ENCODE measurements around the gene MAN1B1. TPM values are rescaled to one million over a fixed set of nuclear protein-coding genes. Genes with fewer than 3 reads are reported as not detected.

The MAN1B1 gene
- total and polyA plus RNA-seq, 7 experiments from 2014 or later = 36.0 to 74.2 (median 64.7) TPM

DNA sequence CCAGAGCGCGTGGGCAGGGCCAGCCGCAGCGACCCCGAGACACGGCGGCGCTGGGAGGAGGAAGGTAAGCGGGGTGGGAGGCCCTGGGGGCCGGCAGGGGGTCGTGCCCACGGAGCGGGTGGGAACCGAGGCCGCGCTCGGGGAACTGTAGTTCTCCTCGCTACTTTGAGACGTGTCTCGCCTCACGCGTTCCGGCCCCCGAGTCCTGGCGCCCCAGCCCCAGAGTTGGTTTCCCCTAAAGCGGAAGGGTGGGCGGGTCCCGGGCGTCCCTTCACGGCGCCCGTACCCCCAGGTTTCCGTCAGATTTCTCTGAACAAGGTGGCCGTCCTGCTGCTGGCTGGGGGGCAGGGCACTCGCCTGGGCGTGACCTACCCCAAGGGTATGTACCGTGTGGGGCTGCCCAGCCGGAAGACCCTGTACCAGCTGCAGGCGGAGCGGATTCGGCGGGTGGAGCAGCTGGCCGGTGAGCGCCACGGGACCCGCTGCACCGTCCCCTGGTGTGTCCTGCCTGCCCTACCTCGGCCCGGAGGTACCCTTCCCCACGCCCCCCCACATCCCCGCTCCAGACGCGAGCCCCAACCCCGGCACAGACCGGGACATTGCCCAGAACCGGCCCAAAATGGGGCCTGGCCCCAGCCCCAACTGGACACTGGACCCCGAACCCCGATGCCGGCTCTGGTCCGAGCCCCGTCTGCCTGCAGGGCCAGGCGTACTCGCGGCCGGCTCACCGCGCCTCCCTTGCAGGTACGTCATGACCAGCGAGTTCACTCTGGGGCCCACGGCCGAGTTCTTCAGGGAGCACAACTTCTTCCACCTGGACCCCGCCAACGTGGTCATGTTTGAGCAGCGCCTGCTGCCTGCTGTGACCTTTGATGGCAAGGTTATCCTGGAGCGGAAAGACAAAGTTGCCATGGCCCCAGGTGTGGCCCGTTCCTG, 8.8 kb upstream of the MAN1B1 start:
- POLR2A ChIA-PET = interaction anchor here (0.6 to 3.0 kb wide), 4 partner anchors 8 to 146 kb away, joined by 4 to 18 read pairs (median 10); partner anchors contain the start of gene MAN1B1
- Histone ChIP-seq H3K9me3 (ENCODE audit: control insufficient read depth in 2 of 3, low read length in 3 of 3) (no peaks in the 10 kb centered on the region), H3K4me3 (ENCODE audit: low read length) (peak overlapping the region; percentile 47), H3K4me1 (ENCODE audit: control insufficient read depth in 2 of 2, insufficient read depth in 2 of 2, low read length in 2 of 2) (peaks cover 6 to 8% of the 10 kb centered on the region in 2 donors), H3K27me3 (ENCODE audit: control insufficient read depth in 2 of 2, insufficient read depth in 2 of 2, low read length in 2 of 2) (no peaks in the 10 kb centered on the region), H3K36me3 (ENCODE audit: control insufficient read depth in 2 of 3, insufficient read depth in 3 of 3, low read length in 3 of 3) (peaks cover 0 to 23% (median 0%) of the 10 kb centered on the region in 3 experiments), H3K27ac (ENCODE audit: low read depth, low read length) (peak overlapping the region; percentile 70)
- CTCF ChIA-PET = interaction anchor here (0.7 kb wide), 1 partner anchor 14 kb away, joined by 3 read pairs; no protein-coding TSS in a partner anchor
- Mint-ChIP-seq H3K27ac (peak overlapping the region in 1 of 9 donors; percentile 30), H3K36me3 (peaks cover 0 to 4% (median 0%) of the 10 kb centered on the region in 5 donors), H3K4me3 (peak overlapping the region; percentile 52 to 83 (median 74)), H3K4me1 (peaks cover 0 to 15% (median 0%) of the 10 kb centered on the region in 7 donors), H3K27me3 (no peaks in the 10 kb centered on the region), H3K9me3 (no peaks in the 10 kb centered on the region)
- intact Hi-C loops (cut with micrococcal nuclease) = loop anchor here (1.0 kb wide), 3 partner anchors 8 to 17 kb away; partner anchors contain the start of gene MAN1B1 (in 2 of the 2)
- DNase-seq = peak in 5 of 9 donors; percentile 21 to 45 (median 29)
- ATAC-seq = peak; percentile 41

DNA sequence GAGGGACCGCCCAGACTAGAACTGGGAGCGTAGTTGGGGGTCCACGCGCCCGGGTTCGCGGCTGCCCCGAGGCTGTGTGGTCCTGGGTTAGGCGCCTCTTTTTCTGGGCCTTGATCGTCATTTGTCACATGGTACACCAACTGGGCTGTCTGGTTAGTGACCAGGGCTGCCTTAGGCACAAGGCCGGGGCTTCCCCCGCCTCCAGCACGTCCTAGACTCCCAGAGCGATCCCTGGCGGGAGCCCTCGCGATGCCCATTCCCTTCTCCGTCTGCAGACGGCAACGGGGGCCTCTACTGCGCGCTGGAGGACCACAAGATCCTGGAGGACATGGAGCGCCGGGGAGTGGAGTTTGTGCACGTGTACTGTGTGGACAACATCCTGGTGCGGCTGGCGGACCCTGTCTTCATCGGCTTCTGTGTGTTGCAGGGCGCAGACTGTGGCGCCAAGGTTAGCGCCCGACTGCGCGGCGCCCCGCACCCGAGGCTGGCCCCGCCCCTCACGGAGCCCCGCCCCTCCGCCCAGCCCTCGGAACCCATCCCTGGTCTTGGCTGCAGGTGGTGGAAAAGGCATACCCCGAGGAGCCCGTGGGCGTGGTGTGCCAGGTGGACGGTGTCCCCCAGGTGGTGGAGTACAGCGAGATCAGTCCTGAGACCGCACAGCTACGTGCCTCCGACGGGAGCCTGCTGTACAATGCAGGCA, 7.9 kb upstream of the MAN1B1 start:
- Mint-ChIP-seq H3K36me3 (peaks cover 0 to 4% (median 0%) of the 10 kb centered on the region in 5 donors), H3K4me1 (peaks cover 0 to 15% (median 0%) of the 10 kb centered on the region in 7 donors), H3K27ac (no peak overlapping the region), H3K4me3 (peak overlapping the region in 9 of 10 donors; percentile 11 to 80 (median 55)), H3K9me3 (no peaks in the 10 kb centered on the region), H3K27me3 (no peaks in the 10 kb centered on the region)
- Histone ChIP-seq H3K4me3 (ENCODE audit: low read length) (no peak overlapping the region), H3K27me3 (ENCODE audit: control insufficient read depth in 2 of 2, insufficient read depth in 2 of 2, low read length in 2 of 2) (no peaks in the 10 kb centered on the region), H3K27ac (ENCODE audit: low read depth, low read length) (no peak overlapping the region), H3K36me3 (ENCODE audit: control insufficient read depth in 2 of 3, insufficient read depth in 3 of 3, low read length in 3 of 3) (peaks cover 0 to 23% (median 0%) of the 10 kb centered on the region in 3 experiments), H3K9me3 (ENCODE audit: control insufficient read depth in 2 of 3, low read length in 3 of 3) (no peaks in the 10 kb centered on the region), H3K4me1 (ENCODE audit: control insufficient read depth in 2 of 2, insufficient read depth in 2 of 2, low read length in 2 of 2) (peaks cover 6 to 8% of the 10 kb centered on the region in 2 donors)
- CTCF ChIA-PET = interaction anchor here (1.1 kb wide), 1 partner anchor 32 kb away, joined by 3 read pairs; no protein-coding TSS in a partner anchor
- POLR2A ChIA-PET = interaction anchor here (0.6 to 2.8 kb wide), 2 partner anchors 7 to 147 kb away, joined by 4 to 18 read pairs; partner anchors contain the start of gene MAN1B1
- no peak for DNase-seq
- intact Hi-C loops (cut with micrococcal nuclease) = no loop called here
- no peak for ATAC-seq

DNA sequence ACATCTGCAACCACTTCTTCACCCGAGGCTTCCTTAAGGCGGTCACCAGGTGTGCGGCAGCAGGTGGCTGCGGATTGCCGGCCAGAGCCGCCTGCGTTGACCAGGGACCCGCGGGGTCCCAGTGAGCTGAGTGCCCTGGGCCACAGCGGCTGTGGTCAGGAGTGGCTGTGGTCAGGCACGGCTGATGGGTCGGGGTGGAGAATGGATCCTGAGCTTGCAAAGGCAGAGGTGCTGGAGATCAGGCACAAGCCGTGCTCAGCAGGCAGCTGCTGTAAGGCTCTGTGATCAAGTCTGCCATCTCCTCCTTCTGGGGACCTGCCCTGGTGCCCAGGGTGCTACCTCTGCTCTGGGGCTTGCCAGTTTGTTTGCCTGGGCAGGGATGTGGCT, 7.4 kb upstream of the MAN1B1 start:
- no peak overlapping the region for H3K27ac ChIP-seq (ENCODE audit: low read depth, low read length)
- H3K27me3 ChIP-seq (ENCODE audit: control insufficient read depth in 2 of 2, insufficient read depth in 2 of 2, low read length in 2 of 2) = no peaks in the 10 kb centered on the region
- Mint-ChIP-seq H3K27me3 (no peaks in the 10 kb centered on the region), H3K4me1 (peaks cover 0 to 15% (median 0%) of the 10 kb centered on the region in 7 donors), H3K27ac (no peak overlapping the region), H3K36me3 (peaks cover 0 to 4% (median 0%) of the 10 kb centered on the region in 5 donors), H3K9me3 (no peaks in the 10 kb centered on the region), H3K4me3 (peak overlapping the region; percentile 12 to 83 (median 35))
- no peak for ATAC-seq
- no peak overlapping the region for H3K4me3 ChIP-seq (ENCODE audit: low read length)
- intact Hi-C loops (cut with micrococcal nuclease) = no loop called here
- no peaks in the 10 kb centered on the region for H3K9me3 ChIP-seq (ENCODE audit: control insufficient read depth in 2 of 3, low read length in 3 of 3)
- CTCF ChIA-PET = interaction anchor here (1.1 kb wide), 1 partner anchor 33 kb away, joined by 3 read pairs; no protein-coding TSS in a partner anchor
- H3K36me3 ChIP-seq (ENCODE audit: control insufficient read depth in 2 of 3, insufficient read depth in 3 of 3, low read length in 3 of 3) = peaks cover 0 to 23% (median 0%) of the 10 kb centered on the region in 3 experiments
- H3K4me1 ChIP-seq (ENCODE audit: control insufficient read depth in 2 of 2, insufficient read depth in 2 of 2, low read length in 2 of 2) = peaks cover 6 to 8% of the 10 kb centered on the region in 2 donors
- no peak for DNase-seq
- POLR2A ChIA-PET = no interaction called here

DNA sequence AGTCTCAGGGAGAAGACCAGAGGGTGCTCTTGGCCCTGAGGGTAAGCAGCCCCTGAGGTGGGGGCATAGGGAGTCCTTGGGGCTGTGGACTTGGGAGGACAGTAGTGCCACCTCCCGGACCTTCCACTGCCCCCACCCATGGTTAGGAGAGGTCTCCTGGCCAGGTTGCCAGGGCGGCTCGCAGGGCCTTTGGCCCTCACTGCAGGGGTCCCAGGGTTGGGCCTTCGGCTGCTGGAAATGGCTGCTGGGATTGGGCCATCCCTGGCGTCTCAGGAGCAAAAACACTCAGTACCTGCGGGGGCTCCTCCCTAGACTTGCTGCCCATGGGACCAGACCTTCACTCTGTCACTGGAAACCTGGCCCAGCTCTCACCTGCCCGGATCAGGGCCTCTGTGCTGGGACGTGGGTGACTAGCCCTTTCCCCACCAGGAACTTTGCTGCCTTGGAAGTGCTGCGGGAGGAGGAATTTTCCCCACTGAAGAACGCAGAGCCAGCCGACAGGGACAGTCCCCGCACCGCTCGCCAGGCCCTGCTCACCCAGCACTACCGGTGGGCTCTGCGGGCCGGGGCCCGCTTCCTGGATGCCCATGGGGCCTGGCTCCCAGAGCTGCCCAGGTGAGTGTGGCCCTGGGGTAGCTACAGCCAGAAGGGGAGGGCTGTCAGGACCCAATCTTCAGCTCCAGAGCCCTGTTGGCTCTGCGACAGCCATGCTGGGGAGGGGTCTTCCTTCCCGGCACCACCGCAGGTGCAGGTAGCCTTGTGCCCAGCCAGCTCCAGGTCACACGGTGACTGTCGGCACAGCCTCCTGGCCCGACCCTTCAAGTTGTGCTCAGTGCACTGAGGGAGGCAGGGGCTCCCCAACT, 6.3 kb upstream of the MAN1B1 start:
- CTCF ChIA-PET = interaction anchor here (0.7 kb wide), 1 partner anchor 282 kb away, joined by 3 read pairs; no protein-coding TSS in a partner anchor
- POLR2A ChIA-PET = interaction anchor here (1.1 kb wide), 1 partner anchor 10 kb away, joined by 4 read pairs; the partner anchor contains the start of gene SAPCD2
- Histone ChIP-seq H3K27me3 (ENCODE audit: control insufficient read depth in 2 of 2, insufficient read depth in 2 of 2, low read length in 2 of 2) (no peaks in the 10 kb centered on the region), H3K27ac (ENCODE audit: low read depth, low read length) (no peak overlapping the region), H3K9me3 (ENCODE audit: control insufficient read depth in 2 of 3, low read length in 3 of 3) (no peaks in the 10 kb centered on the region), H3K4me3 (ENCODE audit: low read length) (no peak overlapping the region), H3K36me3 (ENCODE audit: control insufficient read depth in 2 of 3, insufficient read depth in 3 of 3, low read length in 3 of 3) (peaks cover 0 to 23% (median 0%) of the 10 kb centered on the region in 3 experiments), H3K4me1 (ENCODE audit: control insufficient read depth in 2 of 2, insufficient read depth in 2 of 2, low read length in 2 of 2) (peaks cover 7 to 9% of the 10 kb centered on the region in 2 donors)
- Mint-ChIP-seq H3K9me3 (no peaks in the 10 kb centered on the region), H3K36me3 (peaks cover 0 to 4% (median 0%) of the 10 kb centered on the region in 5 donors), H3K4me1 (peaks cover under 1 to 13% (median 2%) of the 10 kb centered on the region in 7 donors), H3K27me3 (no peaks in the 10 kb centered on the region), H3K4me3 (peak overlapping the region in 3 of 10 donors; percentile 11 to 83 (median 80)), H3K27ac (no peak overlapping the region)
- intact Hi-C loops (cut with micrococcal nuclease) = no loop called here
- no peak for ATAC-seq
- DNase-seq = no peak

DNA sequence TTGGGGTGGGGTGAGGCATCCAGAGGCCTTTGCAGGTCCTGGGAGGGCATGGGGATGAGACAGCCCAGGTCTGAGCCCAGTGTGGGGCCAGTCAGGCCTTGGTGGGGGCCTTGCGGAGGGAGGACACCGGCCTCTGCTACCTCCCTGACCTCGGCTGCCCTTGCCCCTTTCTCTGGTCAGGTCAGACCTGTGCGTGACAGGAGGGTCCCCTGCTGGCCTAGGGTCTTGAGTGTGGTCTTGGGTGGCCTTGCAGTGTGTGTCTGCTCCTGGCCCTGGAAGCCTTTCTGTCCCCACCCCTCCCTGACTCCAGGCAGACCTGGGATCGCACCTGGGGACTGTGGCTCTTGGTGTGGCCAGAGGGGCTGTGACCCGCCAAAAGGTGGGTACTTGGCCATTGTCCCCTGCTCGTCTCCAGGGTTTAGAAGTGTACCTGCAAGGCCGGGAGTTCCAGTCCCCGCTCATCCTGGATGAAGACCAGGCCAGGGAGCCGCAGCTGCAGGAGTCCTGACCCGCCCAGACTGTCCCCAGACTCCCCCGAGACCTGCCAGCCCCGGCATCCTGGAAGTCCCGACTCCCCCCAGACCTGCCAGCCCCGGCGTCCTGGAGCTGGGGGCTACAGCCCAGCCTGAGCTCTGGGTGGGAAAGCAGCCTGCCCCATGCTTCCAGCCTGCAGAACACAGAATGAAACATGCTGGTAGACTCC, 4.4 kb upstream of the MAN1B1 start:
- H3K4me1 ChIP-seq (ENCODE audit: control insufficient read depth in 2 of 2, insufficient read depth in 2 of 2, low read length in 2 of 2) = peaks cover 15 to 17% of the 10 kb centered on the region in 2 donors
- H3K4me3 ChIP-seq (ENCODE audit: low read length) = no peak overlapping the region
- CTCF ChIA-PET = no interaction called here
- Mint-ChIP-seq H3K9me3 (no peaks in the 10 kb centered on the region), H3K27me3 (no peaks in the 10 kb centered on the region), H3K4me3 (no peak overlapping the region), H3K36me3 (peaks cover 0 to 4% (median 0%) of the 10 kb centered on the region in 5 donors), H3K4me1 (peaks cover 5 to 16% (median 8%) of the 10 kb centered on the region in 7 donors), H3K27ac (peak overlapping the region in 1 of 9 donors; percentile 38)
- H3K36me3 ChIP-seq (ENCODE audit: control insufficient read depth in 2 of 3, insufficient read depth in 3 of 3, low read length in 3 of 3) = peaks cover 0 to 23% (median 0%) of the 10 kb centered on the region in 3 experiments
- H3K27ac ChIP-seq (ENCODE audit: low read depth, low read length) = no peak overlapping the region
- H3K9me3 ChIP-seq (ENCODE audit: control insufficient read depth in 2 of 3, low read length in 3 of 3) = no peaks in the 10 kb centered on the region
- POLR2A ChIA-PET = interaction anchor here (0.9 kb wide), 1 partner anchor 12 kb away, joined by 3 read pairs; the partner anchor contains the start of gene SAPCD2
- intact Hi-C loops (cut with micrococcal nuclease) = no loop called here
- H3K27me3 ChIP-seq (ENCODE audit: control insufficient read depth in 2 of 2, insufficient read depth in 2 of 2, low read length in 2 of 2) = no peaks in the 10 kb centered on the region
- no peak for DNase-seq
- no peak for ATAC-seq
